GM10266 (cell line): ENCODE data around the gene KPNA3.

ENCODE experiments used
- DNase-seq: peaks from one replicate; pipeline ENCODE4 v3.0.0; 2012; ENCODE audit errors: extremely low spot score
- CTCF ChIP-seq: IDR thresholded peaks from 2 replicates; pipeline ENCODE4 v1.5.1; 2012; ENCODE audit warnings: mild to moderate bottlenecking, low read depth; ENCODE audit not compliant: control insufficient read depth, insufficient read depth; ENCODE audit errors: missing control alignments

KPNA3 gene

GRCh38 chr13:49654011-49654410, 138.5 kb downstream of the KPNA3 start:
- no peak for DNase-seq
- TF ChIP-seq CTCF: no peak

GRCh38 chr13:49653478-49653877, 139.0 kb downstream of the KPNA3 start:
- DNase-seq: no peak
- TF ChIP-seq CTCF: no peak

- peak; percentile 49 for TF ChIP-seq CTCF
- DNase-seq: peak; percentile 54
Measured at GRCh38 chr13:49652355-49653305, 139.9 kb downstream of the KPNA3 start.

GRCh38 chr13:49651570-49652354, 140.7 kb downstream of the KPNA3 start:
- TF ChIP-seq CTCF: no peak
- DNase-seq: no peak

- no peak for TF ChIP-seq CTCF
Measured at GRCh38 chr13:49649963-49650312, 142.5 kb downstream of the KPNA3 start.

More at GRCh38 chr13:49649963-49650312, 142.5 kb downstream of the KPNA3 start:
- DNase-seq: no peak
